HEK293 (cell line): ENCODE measurements around the gene FAM9B.

Source experiments
- CTCF ChIA-PET: fragments of 350-600 bp; formaldehyde crosslinking; extraction: SDS; loops from one replicate; lab custom pipeline; 2021; ENCODE audit warnings: antibody characterized with exemption; lab: Yijun Ruan, JAX
- POLR2A ChIA-PET: fragments of 300-600 bp; formaldehyde crosslinking; extraction: SDS; loops from one replicate; lab custom pipeline; 2020; ENCODE audit warnings: antibody characterized with exemption, inconsistent platforms; lab: Yijun Ruan, JAX
- H3K27ac ChIP-seq: fragments of 200-500 bp; sonication (Bioruptor generic); 2 replicates; pipeline ENCODE4 v1.5.1; 2014; ENCODE audit warnings: low read depth, low read length, control low read depth, inconsistent platforms; ENCODE audit errors: extremely low read depth
- H3K36me3 ChIP-seq, 2 experiments: fragments of 200-500 bp in 1 of 2; sonication (Bioruptor generic) in 1 of 2; 1 replicate in 1 of 2; 2 replicates in 1 of 2; pipeline ENCODE4 v1.5.1; 2014 to 2017; ENCODE audit warnings: inconsistent platforms in 2 of 2, low read length in 2 of 2; ENCODE audit not compliant: control insufficient read depth in 2 of 2, insufficient read depth in 1 of 2
- H3K4me1 ChIP-seq: fragments of 200-500 bp; sonication (Bioruptor generic); 2 replicates; pipeline ENCODE4 v1.5.1; 2014; ENCODE audit warnings: mild to moderate bottlenecking, low read length, inconsistent platforms; ENCODE audit not compliant: control insufficient read depth, insufficient read depth
- H3K4me3 ChIP-seq: 2 replicates; pipeline ENCODE4 v1.5.1; 2011; ENCODE audit warnings: low read depth, mild to moderate bottlenecking, control low read depth, low read length, moderate library complexity
- H3K9me3 ChIP-seq: fragments of 200-500 bp; sonication (Bioruptor generic); 2 replicates; pipeline ENCODE4 v1.5.1; 2014; ENCODE audit warnings: low read depth, low read length, inconsistent platforms; ENCODE audit not compliant: control insufficient read depth, insufficient read depth
- KLF7 ChIP-seq: fragments of 450-650 bp; formaldehyde crosslinking; IDR thresholded peaks from 2 replicates; pipeline ENCODE4 v1.5.1; 2016; ENCODE audit warnings: missing biosample characterization, missing genetic modification characterization, borderline replicate concordance
- KLF8 ChIP-seq: fragments of 450-650 bp; formaldehyde crosslinking; IDR thresholded peaks from 2 replicates; pipeline ENCODE4 v1.5.1; 2016; ENCODE audit warnings: missing biosample characterization, missing genetic modification characterization
- PATZ1 ChIP-seq: fragments of 450-650 bp; formaldehyde crosslinking; IDR thresholded peaks from 2 replicates; pipeline ENCODE4 v1.5.1; 2016; ENCODE audit warnings: missing biosample characterization, missing genetic modification characterization
- REPIN1 ChIP-seq: fragments of 450-650 bp; formaldehyde crosslinking; IDR thresholded peaks from 2 replicates; pipeline ENCODE4 v1.5.1; 2017; ENCODE audit warnings: missing biosample characterization, missing genetic modification characterization, low read depth
- SALL2 ChIP-seq: fragments of 450-650 bp; formaldehyde crosslinking; IDR thresholded peaks from 2 replicates; pipeline ENCODE4 v1.5.0; 2017; ENCODE audit warnings: missing biosample characterization, mild to moderate bottlenecking, missing genetic modification characterization, borderline replicate concordance
- TCF7L2 ChIP-seq: IDR thresholded peaks from 2 replicates; pipeline ENCODE4 v1.6.1; 2011; ENCODE audit warnings: low read depth, mild to moderate bottlenecking, inconsistent platforms, low read length, moderate library complexity, borderline replicate concordance
- ZBTB8A ChIP-seq: fragments of 450-650 bp; formaldehyde crosslinking; IDR thresholded peaks from 2 replicates; pipeline ENCODE4 v1.5.1; 2016; ENCODE audit warnings: missing biosample characterization, missing genetic modification characterization
- ZFP69B ChIP-seq: fragments of 450-650 bp; formaldehyde crosslinking; IDR thresholded peaks from 2 replicates; pipeline ENCODE4 v1.5.1; 2016; ENCODE audit warnings: missing biosample characterization, missing genetic modification characterization
- ZNF138 ChIP-seq: fragments of 450-650 bp; formaldehyde crosslinking; IDR thresholded peaks from 2 replicates; pipeline ENCODE4 v1.5.1; 2016; ENCODE audit warnings: missing biosample characterization, missing genetic modification characterization, borderline replicate concordance
- ZNF169 ChIP-seq: fragments of 450-650 bp; formaldehyde crosslinking; IDR thresholded peaks from 2 replicates; pipeline ENCODE4 v1.5.1; 2016; ENCODE audit warnings: missing biosample characterization, missing genetic modification characterization
- ZNF175 ChIP-seq: fragments of 450-650 bp; formaldehyde crosslinking; IDR thresholded peaks from 2 replicates; pipeline ENCODE4 v1.5.1; 2016; ENCODE audit warnings: missing biosample characterization, missing genetic modification characterization
- ZNF184 ChIP-seq: fragments of 450-650 bp; IDR thresholded peaks from 2 replicates; pipeline ENCODE4 v1.5.1; 2018; ENCODE audit warnings: missing biosample characterization, mild to moderate bottlenecking, missing genetic modification characterization
- ZNF280D ChIP-seq: fragments of 450-650 bp; formaldehyde crosslinking; IDR thresholded peaks from 2 replicates; pipeline ENCODE4 v1.5.1; 2016; ENCODE audit warnings: missing biosample characterization, missing genetic modification characterization
- ZNF513 ChIP-seq: fragments of 450-650 bp; IDR thresholded peaks from 2 replicates; pipeline ENCODE4 v1.5.1; 2018; ENCODE audit warnings: missing biosample characterization, missing genetic modification characterization
- ZNF555 ChIP-seq: fragments of 450-650 bp; formaldehyde crosslinking; conservative IDR thresholded peaks from 2 replicates; pipeline ENCODE4 v1.5.1; 2017; ENCODE audit warnings: missing biosample characterization, mild to moderate bottlenecking, missing genetic modification characterization, inconsistent platforms
- ZNF596 ChIP-seq: fragments of 450-650 bp; IDR thresholded peaks from 2 replicates; pipeline ENCODE4 v1.5.0; 2018; ENCODE audit warnings: missing biosample characterization, mild to moderate bottlenecking, missing genetic modification characterization, moderate library complexity
- ZNF624 ChIP-seq: fragments of 450-650 bp; formaldehyde crosslinking; IDR thresholded peaks from 2 replicates; pipeline ENCODE4 v1.5.1; 2017; ENCODE audit warnings: missing biosample characterization, missing genetic modification characterization
- ZNF645 ChIP-seq: fragments of 450-650 bp; formaldehyde crosslinking; IDR thresholded peaks from 2 replicates; pipeline ENCODE4; 2016; ENCODE audit warnings: missing biosample characterization, missing genetic modification characterization
- ZNF658 ChIP-seq: fragments of 450-650 bp; formaldehyde crosslinking; IDR thresholded peaks from 2 replicates; pipeline ENCODE4; 2016; ENCODE audit warnings: missing biosample characterization, missing genetic modification characterization
- ZNF660 ChIP-seq: fragments of 450-650 bp; IDR thresholded peaks from 2 replicates; pipeline ENCODE4 v1.5.1; 2018; ENCODE audit warnings: missing biosample characterization, mild to moderate bottlenecking, missing genetic modification characterization
- ZNF677 ChIP-seq: fragments of 450-650 bp; IDR thresholded peaks from 2 replicates; pipeline ENCODE4 v1.5.0; 2018; ENCODE audit warnings: missing biosample characterization, mild to moderate bottlenecking, missing genetic modification characterization, moderate library complexity
- ZNF76 ChIP-seq: fragments of 450-650 bp; formaldehyde crosslinking; IDR thresholded peaks from 2 replicates; pipeline ENCODE4; 2016; ENCODE audit warnings: low read depth, missing biosample characterization, missing genetic modification characterization, borderline replicate concordance
- ZNF791 ChIP-seq: fragments of 450-650 bp; formaldehyde crosslinking; IDR thresholded peaks from 2 replicates; pipeline ENCODE4 v1.5.1; 2016; ENCODE audit warnings: missing biosample characterization, missing genetic modification characterization
- ZSCAN18 ChIP-seq: fragments of 450-650 bp; formaldehyde crosslinking; IDR thresholded peaks from 2 replicates; pipeline ENCODE4 v1.5.1; 2016; ENCODE audit warnings: missing biosample characterization, missing genetic modification characterization
- ZSCAN23 ChIP-seq: fragments of 450-650 bp; formaldehyde crosslinking; IDR thresholded peaks from 2 replicates; pipeline ENCODE4 v1.5.1; 2016; ENCODE audit warnings: missing biosample characterization, missing genetic modification characterization

FAM9B gene

GRCh38 chrX:9038244-9038643 is 4.3 kb upstream of the FAM9B start:
- CTCF ChIA-PET, result no interaction called here
- Histone ChIP-seq H3K27ac (no peak overlapping the region), H3K4me1 (no peaks in the 10 kb centered on the region), H3K9me3 (no peaks in the 10 kb centered on the region), H3K4me3 (no peak overlapping the region)
- POLR2A ChIA-PET, result no interaction called here
- no peak for TF ChIP-seq ZNF677 (tag by site-specific recombination)
- no peak for TF ChIP-seq PATZ1 (tag by site-specific recombination)
- TF ChIP-seq, all 188 proteins: peak for 0
- H3K36me3 ChIP-seq, result no peaks in the 10 kb centered on the region

- ChIA-PET POLR2A (no interaction called here), CTCF (no interaction called here)
- Histone ChIP-seq H3K4me1 (no peaks in the 10 kb centered on the region), H3K4me3 (no peak overlapping the region), H3K9me3 (no peaks in the 10 kb centered on the region), H3K27ac (no peak overlapping the region), H3K36me3 (no peaks in the 10 kb centered on the region)
- TF ChIP-seq REPIN1 (no peak), ZNF658 (tag by site-specific recombination) (no peak), ZNF555 (tag by site-specific recombination) (no peak), ZBTB8A (tag by site-specific recombination) (no peak), ZNF280D (tag by site-specific recombination) (no peak), ZNF169 (tag by site-specific recombination) (no peak), ZNF76 (tag by site-specific recombination) (no peak), ZNF175 (tag by site-specific recombination) (no peak), KLF7 (no peak), ZFP69B (tag by site-specific recombination) (no peak), ZNF184 (tag by site-specific recombination) (no peak), KLF8 (tag by site-specific recombination) (no peak), TCF7L2 (no peak), ZNF138 (tag by site-specific recombination) (no peak)
Observed at GRCh38 chrX:9037296-9037695, 3.4 kb upstream of the FAM9B start.

- no peaks in the 10 kb centered on the region for H3K36me3 ChIP-seq
- no peaks in the 10 kb centered on the region for H3K9me3 ChIP-seq
- H3K4me3 ChIP-seq, result no peak overlapping the region
- ChIA-PET POLR2A (no interaction called here), CTCF (no interaction called here)
- H3K27ac ChIP-seq, result no peak overlapping the region
- H3K4me1 ChIP-seq, result no peaks in the 10 kb centered on the region
- no peak for TF ChIP-seq ZNF624 (tag by site-specific recombination)
- TF ChIP-seq TCF7L2, result no peak
- TF ChIP-seq ZNF645 (tag by site-specific recombination), result no peak
- no peak for TF ChIP-seq ZNF660 (tag by site-specific recombination)
- no peak for TF ChIP-seq ZNF596
- no peak for TF ChIP-seq ZNF791 (tag by site-specific recombination)
- no peak for TF ChIP-seq ZSCAN23 (tag by site-specific recombination)
- TF ChIP-seq SALL2 (tag by site-specific recombination), result no peak
- no peak for TF ChIP-seq ZSCAN18
- TF ChIP-seq ZNF513 (tag by site-specific recombination), result no peak
Observed at GRCh38 chrX:9033586-9033985, 341 bp downstream of the FAM9B start.
